Measurements from ENCODE around the gene RIN3. TPM values are rescaled to one million over a fixed set of nuclear protein-coding genes. Genes with fewer than 3 reads are reported as not detected.

Gene RIN3
- total RNA-seq, 1 experiment from 2014 or later, result 1.5 TPM

GRCh38 chr14:92731622-92732115 lies 218.1 kb downstream of the RIN3 start:
- TF ChIP-seq, protein P1, sequence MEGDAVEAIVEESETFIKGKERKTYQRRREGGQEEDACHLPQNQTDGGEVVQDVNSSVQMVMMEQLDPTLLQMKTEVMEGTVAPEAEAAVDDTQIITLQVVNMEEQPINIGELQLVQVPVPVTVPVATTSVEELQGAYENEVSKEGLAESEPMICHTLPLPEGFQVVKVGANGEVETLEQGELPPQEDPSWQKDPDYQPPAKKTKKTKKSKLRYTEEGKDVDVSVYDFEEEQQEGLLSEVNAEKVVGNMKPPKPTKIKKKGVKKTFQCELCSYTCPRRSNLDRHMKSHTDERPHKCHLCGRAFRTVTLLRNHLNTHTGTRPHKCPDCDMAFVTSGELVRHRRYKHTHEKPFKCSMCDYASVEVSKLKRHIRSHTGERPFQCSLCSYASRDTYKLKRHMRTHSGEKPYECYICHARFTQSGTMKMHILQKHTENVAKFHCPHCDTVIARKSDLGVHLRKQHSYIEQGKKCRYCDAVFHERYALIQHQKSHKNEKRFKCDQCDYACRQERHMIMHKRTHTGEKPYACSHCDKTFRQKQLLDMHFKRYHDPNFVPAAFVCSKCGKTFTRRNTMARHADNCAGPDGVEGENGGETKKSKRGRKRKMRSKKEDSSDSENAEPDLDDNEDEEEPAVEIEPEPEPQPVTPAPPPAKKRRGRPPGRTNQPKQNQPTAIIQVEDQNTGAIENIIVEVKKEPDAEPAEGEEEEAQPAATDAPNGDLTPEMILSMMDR (conservative IDR thresholded peaks at IDR 0.05), result no peak
- H3K23me2 ChIP-seq (ENCODE audit: insufficient read length, low read depth, low read length, poor library complexity, severe bottlenecking), result no peaks in the 10 kb centered on the region
- no peak overlapping the region for H4K91ac ChIP-seq (ENCODE audit: insufficient read length, low read depth, low read length)
- H4K20me1 ChIP-seq (ENCODE audit: control insufficient read depth, insufficient read depth, insufficient read length), result no peaks in the 10 kb centered on the region
- H3K4me1 ChIP-seq (ENCODE audit: insufficient read depth, low read length), result no peaks in the 10 kb centered on the region
- H3K27me3 Mint-ChIP-seq (ENCODE audit: low read depth), result no peaks in the 10 kb centered on the region; the same call in 1 of the 2 replicates
- H3K14ac ChIP-seq (ENCODE audit: insufficient read depth, low read length), result no peak overlapping the region
- H2BK15ac ChIP-seq (ENCODE audit: low read depth, low read length), result no peak overlapping the region
- H3K27ac Mint-ChIP-seq, result no peak overlapping the region
- H2BK20ac ChIP-seq (ENCODE audit: low read depth, low read length, poor library complexity, severe bottlenecking), result no peak overlapping the region
- H3K9ac ChIP-seq (ENCODE audit: extremely low read depth, insufficient read length, low read length), result no peak overlapping the region
- no peak overlapping the region for H2BK5ac ChIP-seq (ENCODE audit: insufficient read length, low read length)
- H2BK12ac ChIP-seq (ENCODE audit: insufficient read length, low read depth, low read length), result no peak overlapping the region
- peaks cover 24 to 32% (median 27%) of the 10 kb centered on the region in 3 experiments for H3K36me3 Mint-ChIP-seq (ENCODE audit: insufficient read depth in 1 of 3, low read depth in 3 of 3)
- H2BK120ac ChIP-seq (ENCODE audit: low read depth, low read length, poor library complexity, severe bottlenecking), result no peak overlapping the region
- no peak overlapping the region for H3T11ph ChIP-seq (ENCODE audit: low read length)
- H3K79me2 ChIP-seq (ENCODE audit: insufficient read depth, low read length), result no peaks in the 10 kb centered on the region; the same call in 1 of the 2 replicates
- no peak overlapping the region for H4K5ac ChIP-seq (ENCODE audit: insufficient read length, low read depth, low read length)
- H3K4me1 Mint-ChIP-seq, result peaks cover 6% of the 10 kb centered on the region in 2 experiments
- H4K8ac ChIP-seq (replicated peaks; ENCODE audit: insufficient read length, low read depth, low read length), result no peak overlapping the region
- no peak overlapping the region for H2AK5ac ChIP-seq (ENCODE audit: insufficient read length, low read length)
- H3K9me3 ChIP-seq (ENCODE audit: control insufficient read depth, low read depth, low read length), result no peaks in the 10 kb centered on the region
- H3K23ac ChIP-seq (ENCODE audit: insufficient read length, low read depth, low read length), result no peak overlapping the region
- no peak overlapping the region for H3K18ac ChIP-seq (ENCODE audit: insufficient read length, low read depth, low read length)
- WGBS (ENCODE audit: extremely low coverage, insufficient read length, low lambda C conversion rate), result no CpG with 5 or more reads among the region's 3 CpGs
- H2AFZ ChIP-seq (ENCODE audit: low read length), result no peak overlapping the region
- H3K9me3 Mint-ChIP-seq, result no peaks in the 10 kb centered on the region
- H3K27ac ChIP-seq (ENCODE audit: insufficient read length, low read depth, low read length), result no peak overlapping the region
- no peak overlapping the region for H3K56ac ChIP-seq (ENCODE audit: insufficient read length, low read depth, low read length)
- H3K27me3 ChIP-seq (ENCODE audit: insufficient read depth, low read length), result no peaks in the 10 kb centered on the region
- H3K4me3 Mint-ChIP-seq, result no peak overlapping the region
- no peak overlapping the region for H3K4ac ChIP-seq (ENCODE audit: low read depth, low read length)
- no peak overlapping the region for H3K4me2 ChIP-seq (ENCODE audit: insufficient read depth, insufficient read length, low read length)
- no peak for DNase-seq
- peaks cover 7% of the 10 kb centered on the region for H3K79me1 ChIP-seq (ENCODE audit: insufficient read depth, low read depth, low read length, poor library complexity, severe bottlenecking)
